GM23248 (cell line): Measurements from ENCODE around the gene PYY. TPM values are rescaled to one million over a fixed set of nuclear protein-coding genes. Genes with fewer than 3 reads are reported as not detected.

Experiments used
- DNase-seq: peaks from one replicate; pipeline ENCODE4 v3.0.0-alpha.2; 2015
- H2AFZ ChIP-seq: fragments of 200-600 bp; sonication (generic); 2 replicates; pipeline ENCODE4 v1.6.1; 2016; ENCODE audit warnings: antibody characterized with exemption
- H3F3A ChIP-seq: fragments of 200-600 bp; sonication (generic); 2 replicates; pipeline ENCODE4 v1.6.1; 2016; ENCODE audit warnings: mild to moderate bottlenecking, antibody characterized with exemption, mixed run types; ENCODE audit not compliant: insufficient read depth
- H3K27ac ChIP-seq: fragments of 200-600 bp; sonication (generic); 2 replicates; pipeline ENCODE4 v1.5.1; 2016; ENCODE audit warnings: mild to moderate bottlenecking
- H3K27me3 ChIP-seq: fragments of 200-600 bp; sonication (generic); replicated peaks from 2 replicates; pipeline ENCODE4 v1.6.1; 2016; ENCODE audit warnings: mild to moderate bottlenecking; ENCODE audit not compliant: insufficient read depth
- H3K36me3 ChIP-seq: fragments of 200-600 bp; sonication (generic); 2 replicates; pipeline ENCODE4 v1.6.1; 2016; ENCODE audit warnings: low read depth, mild to moderate bottlenecking
- H3K4me1 ChIP-seq: fragments of 200-600 bp; sonication (generic); 2 replicates; pipeline ENCODE4 v1.6.1; 2016; ENCODE audit warnings: mild to moderate bottlenecking; ENCODE audit not compliant: insufficient read depth
- H3K4me2 ChIP-seq: fragments of 200-600 bp; sonication (generic); one replicate; pipeline ENCODE4 v1.6.1; 2016; ENCODE audit warnings: mild to moderate bottlenecking; ENCODE audit not compliant: unreplicated experiment
- H3K4me3 ChIP-seq: fragments of 200-600 bp; sonication (generic); 2 replicates; pipeline ENCODE4 v1.5.1; 2016; ENCODE audit warnings: mild to moderate bottlenecking
- H3K79me2 ChIP-seq: fragments of 200-600 bp; sonication (generic); 2 replicates; pipeline ENCODE4 v1.6.1; 2016; ENCODE audit warnings: mild to moderate bottlenecking; ENCODE audit not compliant: insufficient read depth
- H3K9ac ChIP-seq: fragments of 200-600 bp; sonication (generic); 2 replicates; pipeline ENCODE4 v1.6.1; 2016; ENCODE audit warnings: mild to moderate bottlenecking
- H3K9me2 ChIP-seq: fragments of 200-600 bp; sonication (generic); 2 replicates; pipeline ENCODE4 v1.6.1; 2016; ENCODE audit warnings: mixed run types, mild to moderate bottlenecking, moderate library complexity; ENCODE audit not compliant: insufficient read depth
- H3K9me3 ChIP-seq: fragments of 200-600 bp; sonication (generic); one replicate; pipeline ENCODE4 v1.6.1; 2017; ENCODE audit warnings: low read depth
- H4K20me1 ChIP-seq: fragments of 200-600 bp; sonication (generic); 2 replicates; pipeline ENCODE4 v1.6.0; 2016; ENCODE audit not compliant: insufficient read depth
- EZH2 ChIP-seq: fragments of 200-600 bp; sonication (generic); IDR thresholded peaks from 2 replicates; pipeline ENCODE4 v1.6.1; 2018; ENCODE audit warnings: antibody characterized with exemption, mild to moderate bottlenecking; ENCODE audit not compliant: insufficient read depth, poor library complexity, severe bottlenecking
- EZH2phosphoT487 ChIP-seq: fragments of 200-600 bp; sonication (generic); IDR thresholded peaks from 2 replicates; pipeline ENCODE4 v1.6.1; 2018; ENCODE audit warnings: antibody characterized with exemption, moderate library complexity, mild to moderate bottlenecking, low read depth; ENCODE audit not compliant: insufficient read depth
- WGBS, 2 experiments: methylation state at CpG; one replicate each; pipeline ENCODE4 v1.1.6; 2015 to 2017; ENCODE audit warnings: low lambda C conversion rate in 2 of 2, low coverage in 1 of 2; ENCODE audit errors: missing lambda C conversion rate in 2 of 2; 5-methylcytosine and 5-hydroxymethylcytosine counted together
- in situ Hi-C: fragments of 300-500 bp; cut with MboI; formaldehyde crosslinking; loops from 2 replicates; pipeline ENCODE4 v1.15.0; 2020
- polyA plus RNA-seq: library from polyadenylated mRNA; unstranded; fragments of >200 nt; fragmentation: Nextera tagmentation; extraction: Ambion mirVana; gene quantifications from 2 replicates; pipeline ENCODE4 v1.2.1, GENCODE V29; 2016
- total RNA-seq: library from RNA; depleted of rRNA; stranded (reverse); fragments of >200 nt; shearing (Covaris generic); gene quantifications from 2 replicates; pipeline ENCODE4 v1.2.3, GENCODE V29; 2014; rRNA removed

The PYY gene
- total RNA-seq, result not detected in 2 replicates
- polyA plus RNA-seq, result not detected in 2 replicates

GRCh38 chr17:43953746-43954145, at the start of gene PYY:
Gene PYY (minus strand): TSS chr17:43953940. CDS start chr17:43953483, 457 bp downstream.
- no peaks in the 10 kb centered on the region for H3K79me2 ChIP-seq
- H3K4me1 ChIP-seq, result no peaks in the 10 kb centered on the region
- peak within 1 kb of the TSS; percentile 14 for H3K4me2 ChIP-seq
- H3K36me3 ChIP-seq, result no peaks in the 10 kb centered on the region
- no peak for TF ChIP-seq EZH2
- no peak for TF ChIP-seq EZH2phosphoT487
- H3K9me2 ChIP-seq, result no peaks in the 10 kb centered on the region
- H3K9me3 ChIP-seq, result no peaks in the 10 kb centered on the region
- no peak within 1 kb of the TSS for H3K27ac ChIP-seq
- no peak for DNase-seq
- H3K9ac ChIP-seq, result no peak within 1 kb of the TSS
- 35 to 53% methylated on average over 7 to 11 of the region's 11 CpGs for WGBS, 2 experiments
- in situ Hi-C loops, result no loop called here
- H2AFZ ChIP-seq, result no peak within 1 kb of the TSS
- no peaks in the 10 kb centered on the region for H4K20me1 ChIP-seq
- no peaks in the 10 kb centered on the region for H3F3A ChIP-seq
- 0 out of 2 replicates have a peak within 1 kb of the TSS, but pooled peaks have one; percentile 7 for H3K4me3 ChIP-seq
- H3K27me3 ChIP-seq, result peaks cover 40% of the 10 kb centered on the region

GRCh38 chr17:44002141-44002848, 48.6 kb upstream of the PYY start:
- H2AFZ ChIP-seq, result 0 out of 2 replicates have a peak overlapping the region, but pooled peaks have one; percentile 10
- no peaks in the 10 kb centered on the region for H3K36me3 ChIP-seq
- no peaks in the 10 kb centered on the region for H3K79me2 ChIP-seq
- no peaks in the 10 kb centered on the region for H3K27me3 ChIP-seq
- peaks cover 10% of the 10 kb centered on the region for H3K4me1 ChIP-seq
- in situ Hi-C loops, result no loop called here
- H3K27ac ChIP-seq, result peak overlapping the region; percentile 22; the same call in 1 of the 2 replicates
- DNase-seq, result peak; percentile 92
- TF ChIP-seq EZH2 (no peak), EZH2phosphoT487 (no peak)
- no peak overlapping the region for H3K4me2 ChIP-seq
- no peaks in the 10 kb centered on the region for H4K20me1 ChIP-seq
- H3K9me3 ChIP-seq, result no peaks in the 10 kb centered on the region
- H3K9me2 ChIP-seq, result no peaks in the 10 kb centered on the region
- WGBS, 2 experiments, result 53 to 59% methylated on average over 9 of the region's 9 CpGs
- peaks cover 12% of the 10 kb centered on the region for H3F3A ChIP-seq
- H3K4me3 ChIP-seq, result no peak overlapping the region
- no peak overlapping the region for H3K9ac ChIP-seq

- H3K27ac ChIP-seq, result no peak overlapping the region
Measured at GRCh38 chr17:44001461-44001920, 47.8 kb upstream of the PYY start.

GRCh38 chr17:44000871-44001460, 47.2 kb upstream of the PYY start:
- H3K9me3 ChIP-seq, result no peaks in the 10 kb centered on the region
- H3K9ac ChIP-seq, result no peak overlapping the region
- TF ChIP-seq EZH2phosphoT487 (no peak), EZH2 (no peak)
- peaks cover 10% of the 10 kb centered on the region for H3K4me1 ChIP-seq
- no peaks in the 10 kb centered on the region for H3K27me3 ChIP-seq
- H3K79me2 ChIP-seq, result no peaks in the 10 kb centered on the region
- DNase-seq, result no peak
- no peaks in the 10 kb centered on the region for H4K20me1 ChIP-seq
- H3K27ac ChIP-seq, result no peak overlapping the region
- in situ Hi-C loops, result no loop called here
- H2AFZ ChIP-seq, result no peak overlapping the region
- H3F3A ChIP-seq, result peaks cover 12% of the 10 kb centered on the region
- H3K9me2 ChIP-seq, result no peaks in the 10 kb centered on the region
- no peaks in the 10 kb centered on the region for H3K36me3 ChIP-seq
- 72 to 75% methylated on average over 6 of the region's 6 CpGs for WGBS, 2 experiments
- H3K4me2 ChIP-seq, result no peak overlapping the region
- no peak overlapping the region for H3K4me3 ChIP-seq

More at GRCh38 chr17:44001461-44001920, 47.8 kb upstream of the PYY start:
- in situ Hi-C loops, result no loop called here
- 100% methylated on average over 2 of the region's 2 CpGs for WGBS, 2 experiments
- H3F3A ChIP-seq, result peaks cover 12% of the 10 kb centered on the region
- H4K20me1 ChIP-seq, result no peaks in the 10 kb centered on the region
- H3K27me3 ChIP-seq, result no peaks in the 10 kb centered on the region
- no peaks in the 10 kb centered on the region for H3K79me2 ChIP-seq
- H3K9ac ChIP-seq, result no peak overlapping the region
- no peak overlapping the region for H2AFZ ChIP-seq
- H3K9me2 ChIP-seq, result no peaks in the 10 kb centered on the region
- peaks cover 10% of the 10 kb centered on the region for H3K4me1 ChIP-seq
- peak; percentile 11 for DNase-seq
- no peaks in the 10 kb centered on the region for H3K36me3 ChIP-seq
- H3K4me3 ChIP-seq, result no peak overlapping the region
- H3K9me3 ChIP-seq, result no peaks in the 10 kb centered on the region
- TF ChIP-seq EZH2phosphoT487 (no peak), EZH2 (no peak)
- no peak overlapping the region for H3K4me2 ChIP-seq
